Stomach smooth muscle (tissue), 2 donors: Measurements from ENCODE around the gene ARL5B.

Source experiments
- H3K27ac ChIP-seq: one replicate; pipeline ENCODE4 v1.7.0; 2013; ENCODE audit warnings: mild to moderate bottlenecking, low read length, inconsistent platforms
- H3K27me3 ChIP-seq, 2 donors: one replicate each; pipeline ENCODE4 v1.7.0; 2013; ENCODE audit warnings: low read length in 2 of 2; ENCODE audit not compliant: insufficient read depth in 2 of 2, control insufficient read depth in 1 of 2
- H3K36me3 ChIP-seq, 2 donors: one replicate each; pipeline ENCODE4 v1.7.0; 2013; ENCODE audit warnings: low read length in 2 of 2; ENCODE audit not compliant: control insufficient read depth in 2 of 2, insufficient read depth in 2 of 2
- H3K4me1 ChIP-seq: one replicate; pipeline ENCODE4 v1.7.0; 2013; ENCODE audit warnings: low read length; ENCODE audit not compliant: control insufficient read depth, insufficient read depth
- H3K4me3 ChIP-seq, 2 donors: one replicate each; pipeline ENCODE4 v1.7.0; 2013; ENCODE audit warnings: low read length in 2 of 2
- H3K9ac ChIP-seq, 2 donors: one replicate each; pipeline ENCODE4 v1.7.0; 2013; ENCODE audit warnings: low read length in 2 of 2, mild to moderate bottlenecking in 1 of 2
- H3K9me3 ChIP-seq, 2 donors: one replicate each; pipeline ENCODE4 v1.7.0; 2013; ENCODE audit warnings: low read length in 2 of 2; ENCODE audit not compliant: control insufficient read depth in 2 of 2
- donor health status: healthy.
- donor health status: Pancreatic carcinoma.

The ARL5B gene

GRCh38 chr10:18681366-18681765, 22.1 kb downstream of the ARL5B start:
- Histone ChIP-seq H3K36me3 (no peaks in the 10 kb centered on the region), H3K27ac (no peak overlapping the region), H3K4me1 (no peaks in the 10 kb centered on the region), H3K9me3 (no peaks in the 10 kb centered on the region), H3K27me3 (no peaks in the 10 kb centered on the region), H3K4me3 (no peak overlapping the region), H3K9ac (no peak overlapping the region)

GRCh38 chr10:18681971-18682411, 22.8 kb downstream of the ARL5B start:
- Histone ChIP-seq H3K36me3 (no peaks in the 10 kb centered on the region), H3K4me3 (no peak overlapping the region), H3K9me3 (no peaks in the 10 kb centered on the region), H3K27ac (no peak overlapping the region), H3K27me3 (no peaks in the 10 kb centered on the region), H3K4me1 (no peaks in the 10 kb centered on the region), H3K9ac (no peak overlapping the region)

GRCh38 chr10:18683427-18683826, 24.2 kb downstream of the ARL5B start:
- H3K4me3 ChIP-seq = no peak overlapping the region
- no peaks in the 10 kb centered on the region for H3K4me1 ChIP-seq
- no peaks in the 10 kb centered on the region for H3K9me3 ChIP-seq
- H3K27ac ChIP-seq = no peak overlapping the region
- H3K27me3 ChIP-seq = no peaks in the 10 kb centered on the region
- no peak overlapping the region for H3K9ac ChIP-seq
- no peaks in the 10 kb centered on the region for H3K36me3 ChIP-seq

- Histone ChIP-seq H3K9me3 (no peaks in the 10 kb centered on the region), H3K27me3 (no peaks in the 10 kb centered on the region), H3K4me1 (no peaks in the 10 kb centered on the region), H3K36me3 (no peaks in the 10 kb centered on the region), H3K9ac (no peak overlapping the region), H3K27ac (no peak overlapping the region), H3K4me3 (no peak overlapping the region)
These were observed 25.2 kb downstream of the ARL5B start for GRCh38 chr10:18684416-18684815.

- H3K9me3 ChIP-seq = no peaks in the 10 kb centered on the region
- H3K27ac ChIP-seq = no peak overlapping the region
- H3K36me3 ChIP-seq = no peaks in the 10 kb centered on the region
- H3K27me3 ChIP-seq = no peaks in the 10 kb centered on the region
- H3K4me1 ChIP-seq = no peaks in the 10 kb centered on the region
- no peak overlapping the region for H3K9ac ChIP-seq
- no peak overlapping the region for H3K4me3 ChIP-seq
These were observed 25.7 kb downstream of the ARL5B start for GRCh38 chr10:18684953-18685352.

GRCh38 chr10:18685555-18685954, 26.3 kb downstream of the ARL5B start:
- H3K27ac ChIP-seq = no peak overlapping the region
- no peak overlapping the region for H3K9ac ChIP-seq
- H3K4me1 ChIP-seq = no peaks in the 10 kb centered on the region
- H3K4me3 ChIP-seq = no peak overlapping the region
- H3K36me3 ChIP-seq = no peaks in the 10 kb centered on the region
- no peaks in the 10 kb centered on the region for H3K9me3 ChIP-seq
- H3K27me3 ChIP-seq = no peaks in the 10 kb centered on the region

- Histone ChIP-seq H3K9me3 (no peaks in the 10 kb centered on the region), H3K27me3 (no peaks in the 10 kb centered on the region), H3K27ac (no peak overlapping the region), H3K36me3 (no peaks in the 10 kb centered on the region), H3K9ac (no peak overlapping the region), H3K4me3 (no peak overlapping the region), H3K4me1 (no peaks in the 10 kb centered on the region)
These were observed 28.0 kb downstream of the ARL5B start for GRCh38 chr10:18687195-18687594.

- H3K4me3 ChIP-seq = no peak overlapping the region
- no peaks in the 10 kb centered on the region for H3K9me3 ChIP-seq
These were observed 28.5 kb downstream of the ARL5B start for GRCh38 chr10:18687706-18688105.

GRCh38 chr10:18689498-18689897, 30.3 kb downstream of the ARL5B start:
- no peaks in the 10 kb centered on the region for H3K9me3 ChIP-seq
- no peaks in the 10 kb centered on the region for H3K4me1 ChIP-seq
- no peak overlapping the region for H3K4me3 ChIP-seq
- no peaks in the 10 kb centered on the region for H3K36me3 ChIP-seq
- H3K9ac ChIP-seq = no peak overlapping the region
- no peaks in the 10 kb centered on the region for H3K27me3 ChIP-seq
- no peak overlapping the region for H3K27ac ChIP-seq

More at GRCh38 chr10:18687706-18688105, 28.5 kb downstream of the ARL5B start:
- Histone ChIP-seq H3K36me3 (no peaks in the 10 kb centered on the region), H3K27me3 (no peaks in the 10 kb centered on the region), H3K27ac (no peak overlapping the region), H3K4me1 (no peaks in the 10 kb centered on the region), H3K9ac (no peak overlapping the region)

GRCh38 chr10:18690541-18690940, 31.3 kb downstream of the ARL5B start:
- no peak overlapping the region for H3K9ac ChIP-seq
- no peaks in the 10 kb centered on the region for H3K9me3 ChIP-seq
- no peaks in the 10 kb centered on the region for H3K36me3 ChIP-seq
- H3K27me3 ChIP-seq = no peaks in the 10 kb centered on the region
- H3K4me1 ChIP-seq = no peaks in the 10 kb centered on the region
- no peak overlapping the region for H3K4me3 ChIP-seq
- no peak overlapping the region for H3K27ac ChIP-seq

- no peaks in the 10 kb centered on the region for H3K27me3 ChIP-seq
- H3K27ac ChIP-seq = no peak overlapping the region
- peaks cover 0 to 4% of the 10 kb centered on the region in 2 donors for H3K9me3 ChIP-seq
- no peaks in the 10 kb centered on the region for H3K4me1 ChIP-seq
- no peaks in the 10 kb centered on the region for H3K36me3 ChIP-seq
- H3K9ac ChIP-seq = no peak overlapping the region
- no peak overlapping the region for H3K4me3 ChIP-seq
These were observed 40.9 kb downstream of the ARL5B start for GRCh38 chr10:18699849-18700840.
